ENCODE results near the gene GBP7. TPM values are rescaled to one million over a fixed set of nuclear protein-coding genes. Genes with fewer than 3 reads are reported as not detected.

Gene GBP7
- total RNA-seq, 1 experiment from 2014 or later, result not detected

GRCh38 chr1:89121641-89122040, 54.2 kb downstream of the GBP7 start:
- no peak for DNase-seq (ENCODE audit: low spot score)

- no peak for DNase-seq (ENCODE audit: low spot score)
These were observed 61.1 kb downstream of the GBP7 start for GRCh38 chr1:89114662-89115061.

- no peak for DNase-seq (ENCODE audit: low spot score)
These were observed 62.8 kb downstream of the GBP7 start for GRCh38 chr1:89112871-89113613.

- no peak for DNase-seq (ENCODE audit: low spot score)
These were observed 71.1 kb downstream of the GBP7 start for GRCh38 chr1:89104687-89105086.

GRCh38 chr1:89104147-89104546, 71.7 kb downstream of the GBP7 start:
- DNase-seq (ENCODE audit: low spot score), result no peak

- DNase-seq (ENCODE audit: low spot score), result no peak
These were observed 73.8 kb downstream of the GBP7 start for GRCh38 chr1:89102021-89102420.

- no peak for DNase-seq (ENCODE audit: low spot score)
These were observed 75.4 kb downstream of the GBP7 start for GRCh38 chr1:89100412-89100811.

- no peak for DNase-seq (ENCODE audit: low spot score)
These were observed 76.9 kb downstream of the GBP7 start for GRCh38 chr1:89098857-89099256.

- DNase-seq (ENCODE audit: low spot score), result no peak
These were observed 80.1 kb downstream of the GBP7 start for GRCh38 chr1:89095737-89096136.

GRCh38 chr1:89089962-89090361, 85.8 kb downstream of the GBP7 start:
- DNase-seq (ENCODE audit: low spot score), result no peak

GRCh38 chr1:89088572-89088971, 87.2 kb downstream of the GBP7 start:
- DNase-seq (ENCODE audit: low spot score), result peak; percentile 70

- DNase-seq (ENCODE audit: low spot score), result no peak
These were observed 88.6 kb downstream of the GBP7 start for GRCh38 chr1:89087241-89087640.

- DNase-seq (ENCODE audit: low spot score), result peak; percentile 74
These were observed 90.0 kb downstream of the GBP7 start for GRCh38 chr1:89085781-89086180.

Other genes with a start within 250 kb of the GBP7 start
- 7.3 and 8.8 TPM in 2 replicates for gene KYAT3, start 183.4 kb downstream of the GBP7 start, total RNA-seq (2014; rRNA removed; shearing (Covaris generic))
- 8.4 and 9.3 TPM in 2 replicates for gene RBMXL1, start 183.4 kb downstream of the GBP7 start, total RNA-seq (2014; rRNA removed; shearing (Covaris generic))
- gene GBP3, start 153.1 kb downstream of the GBP7 start, total RNA-seq (2014; rRNA removed; shearing (Covaris generic)), result 8.6 and 9.2 TPM in 2 replicates
- 1.8 and 2.7 TPM in 2 replicates for gene GBP1, start 110.8 kb downstream of the GBP7 start, total RNA-seq (2014; rRNA removed; shearing (Covaris generic))
- 5.9 and 11.0 TPM in 2 replicates for gene GBP2, start 49.9 kb downstream of the GBP7 start, total RNA-seq (2014; rRNA removed; shearing (Covaris generic))
- 0.23 and 0.47 TPM in 2 replicates for gene GBP4, start 22.9 kb upstream of the GBP7 start, total RNA-seq (2014; rRNA removed; shearing (Covaris generic))
- 0.03 TPM in 1 of 2 replicates, not detected in the other for gene GBP5, start 96.9 kb upstream of the GBP7 start, total RNA-seq (2014; rRNA removed; shearing (Covaris generic))
- gene GBP6, start 188.1 kb upstream of the GBP7 start, total RNA-seq (2014; rRNA removed; shearing (Covaris generic)), result not detected in 2 replicates

Measured in HT-29 (cell line).